Suprapubic skin (tissue), 4 donors: ENCODE data around the gene PTGS1. TPM values are rescaled to one million over a fixed set of nuclear protein-coding genes. Genes with fewer than 3 reads are reported as not detected.
"Not testable (repeated sequence)": the region's sequence is repeated elsewhere in the genome, so short reads cannot be mapped to it uniquely, and the experiment has no call there.

Experiments used
- DNase-seq, 2 donors: peaks; one replicate each; pipeline ENCODE4 v3.0.0-alpha.2; 2019; ENCODE audit warnings: low spot score in 2 of 2
- H3K27ac ChIP-seq: fragments of 200-600 bp; sonication (generic); one replicate; pipeline ENCODE4 v1.5.1; 2019
- H3K27me3 ChIP-seq: fragments of 200-600 bp; sonication (generic); one replicate; pipeline ENCODE4 v1.5.1; 2019
- H3K36me3 ChIP-seq: fragments of 200-600 bp; sonication (generic); one replicate; pipeline ENCODE4 v1.5.1; 2019
- H3K4me1 ChIP-seq: fragments of 200-600 bp; sonication (generic); one replicate; pipeline ENCODE4 v1.5.1; 2019
- H3K4me3 ChIP-seq: fragments of 200-600 bp; sonication (generic); one replicate; pipeline ENCODE4 v1.5.1; 2019; ENCODE audit warnings: mild to moderate bottlenecking
- H3K9me3 ChIP-seq: fragments of 200-600 bp; sonication (generic); one replicate; pipeline ENCODE4 v1.5.1; 2019
- CTCF ChIP-seq, 2 donors: fragments of 200-600 bp in 1 of 2; fragments of 450-650 bp in 1 of 2; sonication (generic) in 1 of 2; IDR thresholded peaks; one replicate each; pipeline ENCODE4 v1.5.1; 2016 to 2019; ENCODE audit warnings: antibody characterized with exemption in 2 of 2, mild to moderate bottlenecking in 1 of 2, moderate library complexity in 1 of 2
- EP300 ChIP-seq: sonication (generic); formaldehyde crosslinking; IDR thresholded peaks from one replicate; pipeline ENCODE4 v1.6.1; 2017; ENCODE audit warnings: antibody characterized with exemption
- POLR2A ChIP-seq, 2 donors: fragments of 450-650 bp; IDR thresholded peaks; one replicate each; pipeline ENCODE4 v1.6.1; 2017; ENCODE audit warnings: antibody characterized with exemption in 2 of 2, mild to moderate bottlenecking in 2 of 2, moderate library complexity in 2 of 2
- POLR2AphosphoS5 ChIP-seq, 3 donors: sonication (generic); formaldehyde crosslinking; IDR thresholded peaks; one replicate each; pipeline ENCODE4 v1.6.1; 2017; ENCODE audit warnings: antibody characterized with exemption in 3 of 3
- WGBS: methylation state at CpG from one replicate; pipeline ENCODE4 v1.1.5; 2018; 5-methylcytosine and 5-hydroxymethylcytosine counted together
- total RNA-seq, 4 donors: library from RNA; depleted of rRNA; stranded (reverse); fragments of >200 nt; gene quantifications; one replicate each; pipeline ENCODE4 v1.1.0, GENCODE V29; 2016

Gene PTGS1
- total RNA-seq, 4 donors from 2014 or later: 64.3 to 124 (median 73.1) TPM

GRCh38 chr9:122406070-122406890 is 35.5 kb downstream of the PTGS1 start:
- no peak overlapping the region for H3K27ac ChIP-seq
- peaks cover 5% of the 10 kb centered on the region for H3K27me3 ChIP-seq
- no peaks in the 10 kb centered on the region for H3K9me3 ChIP-seq
- no peak for TF ChIP-seq CTCF (IDR thresholded peaks at IDR 0.05)
- no peak for TF ChIP-seq EP300
- TF ChIP-seq POLR2AphosphoS5 (IDR thresholded peaks at IDR 0.05): no peak
- no peak for TF ChIP-seq POLR2A (IDR thresholded peaks at IDR 0.05)
- no peaks in the 10 kb centered on the region for H3K4me1 ChIP-seq
- no peak for DNase-seq
- peak overlapping the region; percentile 49 for H3K4me3 ChIP-seq
- no peaks in the 10 kb centered on the region for H3K36me3 ChIP-seq
- WGBS: 79% methylated on average over 30 of the region's 61 CpGs

- H3K4me3 ChIP-seq, H3K4me1 ChIP-seq, DNase-seq, H3K27ac ChIP-seq, H3K9me3 ChIP-seq, H3K27me3 ChIP-seq, H3K36me3 ChIP-seq: not testable (repeated sequence)
- 85% methylated on average over 7 of the region's 7 CpGs for WGBS
Observed at GRCh38 chr9:122414108-122414507, 43.3 kb downstream of the PTGS1 start.

GRCh38 chr9:122418016-122418415 is 47.2 kb downstream of the PTGS1 start:
- Histone ChIP-seq H3K36me3 (no peaks in the 10 kb centered on the region), H3K27me3 (no peaks in the 10 kb centered on the region), H3K27ac (no peak overlapping the region), H3K9me3 (no peaks in the 10 kb centered on the region), H3K4me1 (no peaks in the 10 kb centered on the region), H3K4me3 (no peak overlapping the region)
- no peak for DNase-seq
- no peak for TF ChIP-seq EP300
- TF ChIP-seq CTCF (IDR thresholded peaks at IDR 0.05): no peak
- no peak for TF ChIP-seq POLR2AphosphoS5 (IDR thresholded peaks at IDR 0.05)
- no peak for TF ChIP-seq POLR2A (IDR thresholded peaks at IDR 0.05)

GRCh38 chr9:122420315-122420714 is 49.5 kb downstream of the PTGS1 start:
- whole genome bisulfite sequencing: 76% methylated on average over 3 of the region's 3 CpGs
- no peak for DNase-seq

GRCh38 chr9:122425087-122425486 is 54.3 kb downstream of the PTGS1 start:
- Histone ChIP-seq H3K36me3 (no peaks in the 10 kb centered on the region), H3K27me3 (no peaks in the 10 kb centered on the region), H3K9me3 (no peaks in the 10 kb centered on the region), H3K27ac (no peak overlapping the region), H3K4me3 (no peak overlapping the region), H3K4me1 (no peaks in the 10 kb centered on the region)
- 45% methylated on average over 2 of the region's 2 CpGs for WGBS
- no peak for TF ChIP-seq EP300
- TF ChIP-seq POLR2A (IDR thresholded peaks at IDR 0.05): no peak
- TF ChIP-seq CTCF (IDR thresholded peaks at IDR 0.05): no peak
- TF ChIP-seq POLR2AphosphoS5 (IDR thresholded peaks at IDR 0.05): no peak
- no peak for DNase-seq

More at GRCh38 chr9:122420315-122420714, 49.5 kb downstream of the PTGS1 start:
- H3K27me3 ChIP-seq: no peaks in the 10 kb centered on the region
- H3K4me1 ChIP-seq: no peaks in the 10 kb centered on the region
- no peaks in the 10 kb centered on the region for H3K9me3 ChIP-seq
- no peak overlapping the region for H3K27ac ChIP-seq
- TF ChIP-seq POLR2AphosphoS5 (IDR thresholded peaks at IDR 0.05) (no peak), POLR2A (IDR thresholded peaks at IDR 0.05) (no peak), CTCF (IDR thresholded peaks at IDR 0.05) (no peak), EP300 (no peak)
- no peak overlapping the region for H3K4me3 ChIP-seq
- no peaks in the 10 kb centered on the region for H3K36me3 ChIP-seq
